PFSK-1 (cell line): ENCODE results near the gene GLRA2.

Source experiments
- FOXP2 ChIP-seq: optimal IDR thresholded peaks from 2 replicates; pipeline ENCODE3; 2011; ENCODE audit warnings: borderline replicate concordance, control low read depth, inconsistent platforms; ENCODE audit not compliant: insufficient read depth; ENCODE audit errors: extremely low read length, extremely low read depth
- POLR2AphosphoS5 ChIP-seq: IDR thresholded peaks from 2 replicates; pipeline ENCODE4 v1.6.1; 2012; ENCODE audit warnings: low read depth, mild to moderate bottlenecking, control low read depth, low read length, moderate library complexity
- REST ChIP-seq, 2 experiments: IDR thresholded peaks; 2 replicates each; pipeline versions ENCODE4 v1.6.1 to v1.8.0; 2011 to 2012; ENCODE audit warnings: low read depth in 2 of 2, low read length in 2 of 2, control low read depth in 1 of 2, inconsistent platforms in 1 of 2, mild to moderate bottlenecking in 1 of 2, moderate library complexity in 1 of 2; ENCODE audit not compliant: insufficient read depth in 1 of 2
- SIN3A ChIP-seq: IDR thresholded peaks from 2 replicates; pipeline ENCODE4 v1.6.1; 2012; ENCODE audit warnings: mild to moderate bottlenecking, low read length, moderate library complexity, borderline replicate concordance; ENCODE audit not compliant: insufficient read depth
- TAF1 ChIP-seq: IDR thresholded peaks from 2 replicates; pipeline ENCODE4 v1.6.1; 2012; ENCODE audit warnings: low read length, control low read depth, borderline replicate concordance; ENCODE audit not compliant: insufficient read depth

The GLRA2 gene

GRCh38 chrX:14497184-14497666 is 32.1 kb upstream of the GLRA2 start:
- TF ChIP-seq FOXP2 (no peak), SIN3A (no peak), REST (IDR thresholded peaks at IDR 0.05; ENCODE audit: insufficient read depth in 1 of 2, low read depth in 2 of 2, low read length in 2 of 2) (no peak), TAF1 (no peak), POLR2AphosphoS5 (no peak)

GRCh38 chrX:14501327-14501726 is 28.0 kb upstream of the GLRA2 start:
- TF ChIP-seq SIN3A (no peak), TAF1 (no peak), POLR2AphosphoS5 (no peak), FOXP2 (no peak), REST (IDR thresholded peaks at IDR 0.05; ENCODE audit: insufficient read depth in 1 of 2, low read depth in 2 of 2, low read length in 2 of 2) (no peak)

GRCh38 chrX:14504960-14505538 is 24.3 kb upstream of the GLRA2 start:
- TF ChIP-seq TAF1 (no peak), POLR2AphosphoS5 (no peak), REST (IDR thresholded peaks at IDR 0.05; ENCODE audit: insufficient read depth in 1 of 2, low read depth in 2 of 2, low read length in 2 of 2) (no peak), FOXP2 (no peak), SIN3A (no peak)

- no peak for TF ChIP-seq SIN3A
- no peak for TF ChIP-seq POLR2AphosphoS5
- no peak for TF ChIP-seq TAF1
- no peak for TF ChIP-seq REST (IDR thresholded peaks at IDR 0.05; ENCODE audit: insufficient read depth in 1 of 2, low read depth in 2 of 2, low read length in 2 of 2)
- no peak for TF ChIP-seq FOXP2
Measured at GRCh38 chrX:14505648-14506047, 23.7 kb upstream of the GLRA2 start.

GRCh38 chrX:14506866-14507265 is 22.5 kb upstream of the GLRA2 start:
- TF ChIP-seq POLR2AphosphoS5 (no peak), TAF1 (no peak), SIN3A (no peak), FOXP2 (no peak), REST (IDR thresholded peaks at IDR 0.05; ENCODE audit: insufficient read depth in 1 of 2, low read depth in 2 of 2, low read length in 2 of 2) (no peak)
